ENCODE results near the gene TOB1. TPM values are rescaled to one million over a fixed set of nuclear protein-coding genes. Genes with fewer than 3 reads are reported as not detected.

The TOB1 gene
- total RNA-seq, 2 experiments from 2014 or later: 15.2 to 26.4 TPM

- POLR2A ChIA-PET: no interaction called here
- Histone ChIP-seq H3K36me3 (ENCODE audit: insufficient read depth, low read length) (no peaks in the 10 kb centered on the region), H3K4me1 (ENCODE audit: insufficient read depth, low read length, poor library complexity, severe bottlenecking) (peaks cover 8% of the 10 kb centered on the region), H3K9me2 (ENCODE audit: insufficient read depth, low read length) (no peaks in the 10 kb centered on the region), H4K20me1 (ENCODE audit: insufficient read depth, low read length) (no peaks in the 10 kb centered on the region), H3K79me2 (ENCODE audit: insufficient read depth, low read depth, low read length) (peaks cover 8% of the 10 kb centered on the region; the same call in 1 of the 2 replicates), H3K9me3 (ENCODE audit: low read length) (no peaks in the 10 kb centered on the region), H2AFZ (ENCODE audit: low read length) (no peak overlapping the region), H3K27ac (ENCODE audit: low read depth, low read length, poor library complexity, severe bottlenecking) (no peak overlapping the region), H3K4me3 (ENCODE audit: low read depth, low read length, poor library complexity, severe bottlenecking) (no peak overlapping the region), H3K4me2 (ENCODE audit: low read length) (no peak overlapping the region)
- CTCF ChIA-PET (ENCODE audit: unreplicated experiment): no interaction called here
- intact Hi-C loops (cut with micrococcal nuclease; ENCODE audit: unreplicated experiment): no loop called here
- DNase-seq (ENCODE audit: low spot score): no peak
- BruUV-seq (replicated peaks): no TSS peak
- TF ChIP-seq CTCF (conservative IDR thresholded peaks at IDR 0.05; ENCODE audit: low read length) (no peak), EZH2phosphoT487 (IDR thresholded peaks at IDR 0.05; ENCODE audit: borderline replicate concordance, low read depth, low read length) (no peak)
Measured at GRCh38 chr17:50872710-50873424, 6.7 kb upstream of the TOB1 start.

- no peak for DNase-seq (ENCODE audit: low spot score)
- no peak overlapping the region for H3K4me2 ChIP-seq (ENCODE audit: low read length)
- intact Hi-C loops (cut with micrococcal nuclease; ENCODE audit: unreplicated experiment): no loop called here
- no peak overlapping the region for H3K27ac ChIP-seq (ENCODE audit: low read depth, low read length, poor library complexity, severe bottlenecking)
- no peaks in the 10 kb centered on the region for H3K9me3 ChIP-seq (ENCODE audit: low read length)
- H3K36me3 ChIP-seq (ENCODE audit: insufficient read depth, low read length): no peaks in the 10 kb centered on the region
- no peaks in the 10 kb centered on the region for H4K20me1 ChIP-seq (ENCODE audit: insufficient read depth, low read length)
- peaks cover 8% of the 10 kb centered on the region for H3K4me1 ChIP-seq (ENCODE audit: insufficient read depth, low read length, poor library complexity, severe bottlenecking)
- no peak overlapping the region for H3K4me3 ChIP-seq (ENCODE audit: low read depth, low read length, poor library complexity, severe bottlenecking)
- ChIA-PET CTCF (ENCODE audit: unreplicated experiment) (no interaction called here), POLR2A (interaction anchor here (1.1 kb wide), 1 partner anchor 19 kb away, joined by 6 read pairs; no protein-coding TSS in a partner anchor)
- BruUV-seq (replicated peaks): no TSS peak
- no peak for TF ChIP-seq CTCF (conservative IDR thresholded peaks at IDR 0.05; ENCODE audit: low read length)
- no peak for TF ChIP-seq EZH2phosphoT487 (IDR thresholded peaks at IDR 0.05; ENCODE audit: borderline replicate concordance, low read depth, low read length)
- peaks cover 9% of the 10 kb centered on the region; the same call in 1 of the 2 replicates for H3K79me2 ChIP-seq (ENCODE audit: insufficient read depth, low read depth, low read length)
- H3K9me2 ChIP-seq (ENCODE audit: insufficient read depth, low read length): no peaks in the 10 kb centered on the region
- H2AFZ ChIP-seq (ENCODE audit: low read length): no peak overlapping the region
Measured at GRCh38 chr17:50871898-50872297, 5.7 kb upstream of the TOB1 start.

GRCh38 chr17:50871364-50871763 lies 5.2 kb upstream of the TOB1 start:
- Histone ChIP-seq H3K27ac (ENCODE audit: low read depth, low read length, poor library complexity, severe bottlenecking) (no peak overlapping the region), H2AFZ (ENCODE audit: low read length) (no peak overlapping the region), H3K9me3 (ENCODE audit: low read length) (no peaks in the 10 kb centered on the region), H3K79me2 (ENCODE audit: insufficient read depth, low read depth, low read length) (peaks cover 9% of the 10 kb centered on the region; the same call in 1 of the 2 replicates), H4K20me1 (ENCODE audit: insufficient read depth, low read length) (no peaks in the 10 kb centered on the region), H3K4me2 (ENCODE audit: low read length) (no peak overlapping the region), H3K4me3 (ENCODE audit: low read depth, low read length, poor library complexity, severe bottlenecking) (no peak overlapping the region), H3K36me3 (ENCODE audit: insufficient read depth, low read length) (no peaks in the 10 kb centered on the region), H3K4me1 (ENCODE audit: insufficient read depth, low read length, poor library complexity, severe bottlenecking) (peaks cover 8% of the 10 kb centered on the region), H3K9me2 (ENCODE audit: insufficient read depth, low read length) (no peaks in the 10 kb centered on the region)
- intact Hi-C loops (cut with micrococcal nuclease; ENCODE audit: unreplicated experiment): no loop called here
- TF ChIP-seq EZH2phosphoT487 (IDR thresholded peaks at IDR 0.05; ENCODE audit: borderline replicate concordance, low read depth, low read length) (no peak), CTCF (conservative IDR thresholded peaks at IDR 0.05; ENCODE audit: low read length) (no peak)
- CTCF ChIA-PET (ENCODE audit: unreplicated experiment): no interaction called here
- BruUV-seq (replicated peaks): no TSS peak
- no peak for DNase-seq (ENCODE audit: low spot score)
- POLR2A ChIA-PET: interaction anchor here (1.1 kb wide), 1 partner anchor 20 kb away, joined by 6 read pairs; no protein-coding TSS in a partner anchor
